DOHH2 (cell line): ENCODE results near the gene RAP1GAP.

Experiments used
- CTCF ChIP-seq: fragments of 200-600 bp; sonication (generic); IDR thresholded peaks from one replicate; pipeline ENCODE4 v1.5.1; 2014; ENCODE audit warnings: antibody characterized with exemption, mild to moderate bottlenecking, low read depth, low read length; ENCODE audit not compliant: poor library complexity, severe bottlenecking
- EZH2phosphoT487 ChIP-seq: fragments of 200-600 bp; sonication (generic); IDR thresholded peaks from 2 replicates; pipeline ENCODE4 v1.6.1; 2017; ENCODE audit warnings: borderline replicate concordance, mild to moderate bottlenecking, antibody characterized with exemption, low read length, moderate library complexity, mixed read lengths

GRCh38 chr1:21670059-21670881 lies 1.1 kb upstream of the RAP1GAP start:
- TF ChIP-seq CTCF = no peak
- TF ChIP-seq EZH2phosphoT487 = no peak
